Measurements from ENCODE around the gene NLRC3.

The NLRC3 gene

GRCh38 chr16:3599922-3600321 is 22.7 kb upstream of the NLRC3 start:
- POLR2A ChIA-PET: no interaction called here
- TF ChIP-seq L3MBTL2 (conservative IDR thresholded peaks at IDR 0.05): no peak
- no peak for TF ChIP-seq FOXM1 (IDR thresholded peaks at IDR 0.05; ENCODE audit: borderline replicate concordance)
- TF ChIP-seq, protein P1, sequence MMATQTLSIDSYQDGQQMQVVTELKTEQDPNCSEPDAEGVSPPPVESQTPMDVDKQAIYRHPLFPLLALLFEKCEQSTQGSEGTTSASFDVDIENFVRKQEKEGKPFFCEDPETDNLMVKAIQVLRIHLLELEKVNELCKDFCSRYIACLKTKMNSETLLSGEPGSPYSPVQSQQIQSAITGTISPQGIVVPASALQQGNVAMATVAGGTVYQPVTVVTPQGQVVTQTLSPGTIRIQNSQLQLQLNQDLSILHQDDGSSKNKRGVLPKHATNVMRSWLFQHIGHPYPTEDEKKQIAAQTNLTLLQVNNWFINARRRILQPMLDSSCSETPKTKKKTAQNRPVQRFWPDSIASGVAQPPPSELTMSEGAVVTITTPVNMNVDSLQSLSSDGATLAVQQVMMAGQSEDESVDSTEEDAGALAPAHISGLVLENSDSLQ (IDR thresholded peaks at IDR 0.05): no peak
- TF ChIP-seq FOXK2 (IDR thresholded peaks at IDR 0.05): no peak
- TF ChIP-seq ZNF384 (IDR thresholded peaks at IDR 0.05): no peak
- no peak for TF ChIP-seq BHLHE40 (IDR thresholded peaks at IDR 0.05; ENCODE audit: borderline replicate concordance)
- TF ChIP-seq SP1 (IDR thresholded peaks at IDR 0.05): no peak
- no peak for TF ChIP-seq ELF4 (IDR thresholded peaks at IDR 0.05)
- TF ChIP-seq FOXA1 (IDR thresholded peaks at IDR 0.05): no peak
- no peak for TF ChIP-seq SUZ12 (IDR thresholded peaks at IDR 0.05)
- TF ChIP-seq HDGF (IDR thresholded peaks at IDR 0.05; ENCODE audit: borderline replicate concordance): no peak
- no peak for DNase-seq (ENCODE audit: extremely low spot score)
- CTCF ChIA-PET: no interaction called here

GRCh38 chr16:3599121-3599520 is 21.9 kb upstream of the NLRC3 start:
- ChIA-PET CTCF (interaction anchor here (0.6 kb wide), 2 partner anchors 32 to 38 kb away, joined by 3 to 4 read pairs; no protein-coding TSS in a partner anchor), POLR2A (no interaction called here)
- no peak for DNase-seq (ENCODE audit: extremely low spot score)
- no peak for TF ChIP-seq SUZ12 (IDR thresholded peaks at IDR 0.05)
- TF ChIP-seq ELF4 (IDR thresholded peaks at IDR 0.05): no peak
- TF ChIP-seq LEF1 (IDR thresholded peaks at IDR 0.05; ENCODE audit: borderline replicate concordance): no peak
- TF ChIP-seq TARDBP (IDR thresholded peaks at IDR 0.05): no peak
- no peak for TF ChIP-seq FOXA1 (IDR thresholded peaks at IDR 0.05)
- TF ChIP-seq NFRKB (IDR thresholded peaks at IDR 0.05): no peak
- no peak for TF ChIP-seq SP1 (IDR thresholded peaks at IDR 0.05)
- TF ChIP-seq, protein P1 (IDR thresholded peaks at IDR 0.05): no peak
- TF ChIP-seq FOXK2 (IDR thresholded peaks at IDR 0.05): no peak
- TF ChIP-seq ARNT (IDR thresholded peaks at IDR 0.05): no peak
- TF ChIP-seq L3MBTL2 (conservative IDR thresholded peaks at IDR 0.05): no peak

GRCh38 chr16:3598236-3598635 is 21.0 kb upstream of the NLRC3 start:
- TF ChIP-seq ELF4 (IDR thresholded peaks at IDR 0.05): no peak
- no peak for TF ChIP-seq CTBP1 (IDR thresholded peaks at IDR 0.05; ENCODE audit: borderline replicate concordance)
- no peak for TF ChIP-seq FOXK2 (IDR thresholded peaks at IDR 0.05)
- ChIA-PET CTCF (interaction anchor here (0.6 kb wide), 1 partner anchor 31 kb away, joined by 4 read pairs; no protein-coding TSS in a partner anchor), POLR2A (no interaction called here)
- no peak for DNase-seq (ENCODE audit: extremely low spot score)

DNA sequence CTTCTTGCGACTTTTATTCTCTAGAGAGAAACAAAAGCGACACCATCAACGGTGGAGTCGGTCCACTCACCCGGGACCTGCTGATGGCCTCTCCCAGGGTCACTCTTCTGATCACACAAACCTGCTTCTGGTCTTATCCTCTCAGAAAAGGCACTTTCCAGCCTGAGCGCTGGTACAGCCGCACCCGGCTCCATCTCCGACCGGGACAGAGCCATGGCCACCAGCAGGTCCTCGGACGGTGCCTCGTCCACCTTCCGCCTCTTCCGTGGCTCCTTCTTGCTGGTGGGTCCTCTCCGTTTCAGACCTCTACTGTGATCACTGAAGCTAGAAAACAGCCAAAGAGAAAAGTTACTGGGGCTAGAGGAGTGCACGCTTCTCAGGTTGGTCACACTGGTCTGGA is 20.5 kb upstream of the NLRC3 start:
- ChIA-PET POLR2A (no interaction called here), CTCF (no interaction called here)
- DNase-seq (ENCODE audit: extremely low spot score): no peak
- TF ChIP-seq FOXM1 (IDR thresholded peaks at IDR 0.05; ENCODE audit: borderline replicate concordance) (no peak), SUZ12 (IDR thresholded peaks at IDR 0.05) (no peak), ARNT (IDR thresholded peaks at IDR 0.05) (no peak), HDGF (IDR thresholded peaks at IDR 0.05; ENCODE audit: borderline replicate concordance) (no peak), TARDBP (IDR thresholded peaks at IDR 0.05) (no peak), SP1 (IDR thresholded peaks at IDR 0.05) (no peak), FOXK2 (IDR thresholded peaks at IDR 0.05) (no peak), NFRKB (IDR thresholded peaks at IDR 0.05) (no peak), FOXA1 (IDR thresholded peaks at IDR 0.05) (no peak), CTBP1 (IDR thresholded peaks at IDR 0.05; ENCODE audit: borderline replicate concordance) (no peak), BHLHE40 (IDR thresholded peaks at IDR 0.05; ENCODE audit: borderline replicate concordance) (no peak)

GRCh38 chr16:3597226-3597625 is 20.0 kb upstream of the NLRC3 start:
- ChIA-PET CTCF (no interaction called here), POLR2A (no interaction called here)
- no peak for TF ChIP-seq FOXK2 (IDR thresholded peaks at IDR 0.05)
- TF ChIP-seq, protein P1 (IDR thresholded peaks at IDR 0.05): no peak
- no peak for TF ChIP-seq L3MBTL2 (conservative IDR thresholded peaks at IDR 0.05)
- TF ChIP-seq ZNF384 (IDR thresholded peaks at IDR 0.05): no peak
- no peak for TF ChIP-seq FOXA1 (IDR thresholded peaks at IDR 0.05)
- TF ChIP-seq BHLHE40 (IDR thresholded peaks at IDR 0.05; ENCODE audit: borderline replicate concordance): no peak
- no peak for TF ChIP-seq FOXM1 (IDR thresholded peaks at IDR 0.05; ENCODE audit: borderline replicate concordance)
- TF ChIP-seq ARNT (IDR thresholded peaks at IDR 0.05): no peak
- TF ChIP-seq NFRKB (IDR thresholded peaks at IDR 0.05): no peak
- TF ChIP-seq SUZ12 (IDR thresholded peaks at IDR 0.05): no peak
- no peak for TF ChIP-seq TARDBP (IDR thresholded peaks at IDR 0.05)
- no peak for TF ChIP-seq CTBP1 (IDR thresholded peaks at IDR 0.05; ENCODE audit: borderline replicate concordance)
- no peak for TF ChIP-seq HDGF (IDR thresholded peaks at IDR 0.05; ENCODE audit: borderline replicate concordance)
- no peak for TF ChIP-seq SP1 (IDR thresholded peaks at IDR 0.05)
- no peak for TF ChIP-seq LEF1 (IDR thresholded peaks at IDR 0.05; ENCODE audit: borderline replicate concordance)
- no peak for TF ChIP-seq ELF4 (IDR thresholded peaks at IDR 0.05)
- DNase-seq (ENCODE audit: extremely low spot score): no peak

DNA sequence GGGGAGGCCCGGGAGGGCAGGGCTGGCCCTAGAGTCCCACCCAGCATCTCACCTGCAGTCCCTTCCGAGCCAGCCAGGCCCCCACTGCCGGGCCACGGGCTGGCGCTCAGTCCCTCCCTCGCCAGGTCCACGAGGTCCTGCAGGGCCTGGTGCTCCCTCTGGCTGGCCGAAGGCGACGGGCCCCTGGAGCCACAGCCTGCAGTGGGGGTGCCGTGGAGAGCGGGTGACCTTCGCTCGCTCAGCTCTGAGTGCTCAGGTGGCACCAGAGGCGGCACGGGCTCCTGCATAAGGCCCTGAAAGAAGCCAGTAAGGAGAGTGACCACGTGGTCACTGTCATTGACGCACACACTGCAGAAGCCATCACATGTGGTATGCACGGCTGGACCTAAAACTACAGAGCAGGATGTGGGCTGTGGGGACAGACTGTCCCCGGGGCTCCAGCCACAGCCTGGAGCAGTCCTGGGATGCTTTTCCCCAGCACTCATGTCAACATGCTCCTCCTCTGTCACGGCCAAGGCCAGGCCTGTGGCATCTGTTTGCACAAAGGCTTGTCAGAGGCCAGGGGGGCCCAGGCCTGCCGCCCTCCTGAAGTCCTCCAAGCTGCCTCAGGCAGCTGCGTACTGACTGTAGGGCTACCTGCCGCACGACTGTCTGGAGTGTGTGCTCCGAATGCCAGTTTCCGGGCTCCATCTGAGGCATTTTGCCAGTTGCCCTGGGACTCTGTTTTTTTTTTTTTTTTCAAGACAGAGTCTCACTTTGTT is 19.1 kb upstream of the NLRC3 start:
- ChIA-PET POLR2A (no interaction called here), CTCF (no interaction called here)
- DNase-seq (ENCODE audit: extremely low spot score): no peak
- TF ChIP-seq SP1 (IDR thresholded peaks at IDR 0.05) (no peak), FOXK2 (IDR thresholded peaks at IDR 0.05) (no peak), BHLHE40 (IDR thresholded peaks at IDR 0.05; ENCODE audit: borderline replicate concordance) (no peak), ZNF384 (IDR thresholded peaks at IDR 0.05) (no peak), CTBP1 (IDR thresholded peaks at IDR 0.05; ENCODE audit: borderline replicate concordance) (no peak), HDGF (IDR thresholded peaks at IDR 0.05; ENCODE audit: borderline replicate concordance) (no peak), FOXA1 (IDR thresholded peaks at IDR 0.05) (no peak), ARNT (IDR thresholded peaks at IDR 0.05) (no peak), SUZ12 (IDR thresholded peaks at IDR 0.05) (no peak), TARDBP (IDR thresholded peaks at IDR 0.05) (no peak), LEF1 (IDR thresholded peaks at IDR 0.05; ENCODE audit: borderline replicate concordance) (no peak), ELF4 (IDR thresholded peaks at IDR 0.05) (no peak)
- TF ChIP-seq, protein P1 (IDR thresholded peaks at IDR 0.05): no peak

Data from HEK293T (cell line).